ENCODE data around the gene EEF1AKMT4. TPM values are rescaled to one million over a fixed set of nuclear protein-coding genes. Genes with fewer than 3 reads are reported as not detected.

Gene EEF1AKMT4
- polyA plus RNA-seq, 1 donor (not counting 4 experiments of a cell fraction or from before 2014, with no cell fraction given): 10.8 TPM

GRCh38 chr3:184230081-184230602 is 19.3 kb upstream of the EEF1AKMT4 start:
- Histone ChIP-seq H3K27me3 (ENCODE audit: control insufficient read depth, extremely low read depth, insufficient read depth, low read length) (peaks cover 59% of the 10 kb centered on the region), H3K9ac (ENCODE audit: control insufficient read depth, extremely low read depth, insufficient read depth, low read length) (no peak overlapping the region), H3K4me2 (ENCODE audit: control insufficient read depth, extremely low read depth, insufficient read depth, low read depth, low read length) (peak overlapping the region; percentile 67), H3K79me2 (ENCODE audit: control insufficient read depth, insufficient read depth, low read length) (no peaks in the 10 kb centered on the region), H3K9me3 (ENCODE audit: control insufficient read depth, low read depth, low read length) (no peaks in the 10 kb centered on the region), H3K36me3 (ENCODE audit: control insufficient read depth in 2 of 2, extremely low read depth in 1 of 2, insufficient read depth in 2 of 2, low read length in 2 of 2) (no peaks in the 10 kb centered on the region), H2AFZ (ENCODE audit: control insufficient read depth, low read length) (no peak overlapping the region), H3K9me1 (ENCODE audit: control insufficient read depth, extremely low read depth, insufficient read depth, low read length) (no peaks in the 10 kb centered on the region), H3K4me3 (ENCODE audit: control insufficient read depth in 2 of 3, extremely low read depth in 1 of 3, insufficient read depth in 2 of 3, low read depth in 1 of 3, low read length in 3 of 3) (peak overlapping the region in 1 of 3 experiments; percentile 10), H4K20me1 (ENCODE audit: control insufficient read depth, extremely low read depth, insufficient read depth, low read length) (no peaks in the 10 kb centered on the region), H3K4me1 (ENCODE audit: control insufficient read depth, extremely low read depth, insufficient read depth, low read length) (peaks cover 9% of the 10 kb centered on the region), H3K27ac (ENCODE audit: control insufficient read depth, insufficient read depth, low read length) (no peak overlapping the region)
- dilution Hi-C loops (cut with MboI; ENCODE audit: extremely low pct_ligation_motif_present, low sequenced_read_pairs): no loop called here
- DNase-seq (ENCODE audit: low read depth, low spot score): no peak
- no peak for FAIRE-seq
- no peak for TF ChIP-seq EZH2 (IDR thresholded peaks at IDR 0.05; ENCODE audit: low read length)
- no peak for TF ChIP-seq CTCF (optimal IDR thresholded peaks at IDR 0.05 in 1 of 3, IDR thresholded peaks at IDR 0.05 in 1 of 3, conservative IDR thresholded peaks at IDR 0.05 in 1 of 3; ENCODE audit: extremely low read depth in 1 of 3, insufficient read depth in 2 of 3, low read length in 3 of 3)

GRCh38 chr3:184230603-184231528 is 18.6 kb upstream of the EEF1AKMT4 start:
- H3K9ac ChIP-seq (ENCODE audit: control insufficient read depth, extremely low read depth, insufficient read depth, low read length): no peak overlapping the region
- peaks cover 9% of the 10 kb centered on the region for H3K4me1 ChIP-seq (ENCODE audit: control insufficient read depth, extremely low read depth, insufficient read depth, low read length)
- H3K36me3 ChIP-seq (ENCODE audit: control insufficient read depth in 2 of 2, extremely low read depth in 1 of 2, insufficient read depth in 2 of 2, low read length in 2 of 2): no peaks in the 10 kb centered on the region
- no peak overlapping the region for H3K27ac ChIP-seq (ENCODE audit: control insufficient read depth, insufficient read depth, low read length)
- no peaks in the 10 kb centered on the region for H3K79me2 ChIP-seq (ENCODE audit: control insufficient read depth, insufficient read depth, low read length)
- TF ChIP-seq EZH2 (IDR thresholded peaks at IDR 0.05; ENCODE audit: low read length) (peak; percentile 84), CTCF (optimal IDR thresholded peaks at IDR 0.05 in 1 of 3, IDR thresholded peaks at IDR 0.05 in 1 of 3, conservative IDR thresholded peaks at IDR 0.05 in 1 of 3; ENCODE audit: extremely low read depth in 1 of 3, insufficient read depth in 2 of 3, low read length in 3 of 3) (no peak)
- H3K4me2 ChIP-seq (ENCODE audit: control insufficient read depth, extremely low read depth, insufficient read depth, low read depth, low read length): peak overlapping the region; percentile 32
- H4K20me1 ChIP-seq (ENCODE audit: control insufficient read depth, extremely low read depth, insufficient read depth, low read length): no peaks in the 10 kb centered on the region
- H3K4me3 ChIP-seq (ENCODE audit: control insufficient read depth in 2 of 3, extremely low read depth in 1 of 3, insufficient read depth in 2 of 3, low read depth in 1 of 3, low read length in 3 of 3): peak overlapping the region in 2 of 3 experiments; percentile 10 to 38
- peaks cover 59% of the 10 kb centered on the region for H3K27me3 ChIP-seq (ENCODE audit: control insufficient read depth, extremely low read depth, insufficient read depth, low read length)
- no peak for DNase-seq (ENCODE audit: low read depth, low spot score)
- dilution Hi-C loops (cut with MboI; ENCODE audit: extremely low pct_ligation_motif_present, low sequenced_read_pairs): no loop called here
- no peak overlapping the region for H2AFZ ChIP-seq (ENCODE audit: control insufficient read depth, low read length)
- H3K9me3 ChIP-seq (ENCODE audit: control insufficient read depth, low read depth, low read length): no peaks in the 10 kb centered on the region
- no peak for FAIRE-seq
- no peaks in the 10 kb centered on the region for H3K9me1 ChIP-seq (ENCODE audit: control insufficient read depth, extremely low read depth, insufficient read depth, low read length)
